Endodermal cell (in vitro differentiated cells): Measurements from ENCODE around the gene TMEM44. TPM values are rescaled to one million over a fixed set of nuclear protein-coding genes. Genes with fewer than 3 reads are reported as not detected.

ENCODE experiments used
- DNase-seq: peaks from one replicate; pipeline ENCODE4 v3.0.0-alpha.2; 2017
- H3K27ac ChIP-seq: 2 replicates; pipeline ENCODE4 v1.5.1; 2013; ENCODE audit warnings: mild to moderate bottlenecking, low read depth, low read length, moderate library complexity
- H3K27me3 ChIP-seq: 2 replicates; pipeline ENCODE4 v1.6.1; 2013; ENCODE audit warnings: mild to moderate bottlenecking, low read length, moderate library complexity; ENCODE audit not compliant: insufficient read depth, control insufficient read depth, poor library complexity, severe bottlenecking
- H3K36me3 ChIP-seq: 2 replicates; pipeline ENCODE4 v1.7.0; 2013; ENCODE audit warnings: mild to moderate bottlenecking, low read length, moderate library complexity; ENCODE audit not compliant: control insufficient read depth, insufficient read depth
- H3K4me1 ChIP-seq: one replicate; pipeline ENCODE4 v1.7.0; 2013; ENCODE audit warnings: low read length; ENCODE audit not compliant: control insufficient read depth, insufficient read depth
- H3K4me3 ChIP-seq: 2 replicates; pipeline ENCODE4 v1.5.1; 2013; ENCODE audit warnings: mild to moderate bottlenecking, low read length, moderate library complexity
- H3K9ac ChIP-seq: 2 replicates; pipeline ENCODE4 v1.6.1; 2013; ENCODE audit warnings: mild to moderate bottlenecking, low read length, moderate library complexity; ENCODE audit not compliant: poor library complexity, severe bottlenecking; ENCODE audit errors: extremely low read depth
- H3K9me3 ChIP-seq: 2 replicates; pipeline ENCODE4 v1.6.1; 2013; ENCODE audit warnings: mild to moderate bottlenecking, low read length, moderate library complexity; ENCODE audit not compliant: control insufficient read depth
- H3K27ac Mint-ChIP-seq: 2 replicates; pipeline ENCODE4 v1.8.0; 2020; ENCODE audit warnings: mixed read lengths
- H3K27me3 Mint-ChIP-seq: 2 replicates; pipeline ENCODE4 v1.8.0; 2021; ENCODE audit warnings: mild to moderate bottlenecking, mixed read lengths; ENCODE audit not compliant: insufficient read depth
- H3K36me3 Mint-ChIP-seq: 2 replicates; pipeline ENCODE4 v1.8.0; 2020; ENCODE audit warnings: low read depth, mixed read lengths
- H3K4me1 Mint-ChIP-seq: 2 replicates; pipeline ENCODE4 v1.8.0; 2020; ENCODE audit warnings: mixed read lengths
- H3K4me3 Mint-ChIP-seq: 2 replicates; pipeline ENCODE4 v1.8.0; 2020; ENCODE audit warnings: mild to moderate bottlenecking, moderate library complexity, mixed read lengths
- H3K9me3 Mint-ChIP-seq: 2 replicates; pipeline ENCODE4 v1.8.0; 2020; ENCODE audit warnings: mild to moderate bottlenecking, mixed read lengths
- CTCF ChIP-seq: fragments of 200-600 bp; sonication (generic); conservative IDR thresholded peaks from 2 replicates; pipeline ENCODE4 v1.5.0; 2021; ENCODE audit warnings: antibody characterized with exemption, mild to moderate bottlenecking
- WGBS, 2 experiments: methylation state at CpG; one replicate each; pipeline versions ENCODE4 v1.1.5 to v1.1.7; 2013; ENCODE audit warnings: missing lambda C conversion rate in 2 of 2, mixed read lengths in 1 of 2; ENCODE audit not compliant: insufficient coverage in 1 of 2, insufficient read length in 1 of 2; 5-methylcytosine and 5-hydroxymethylcytosine counted together
- total RNA-seq, 2 donors: library from RNA; stranded (reverse); fragmentation: NEBNext Ultra II Directional in 1 of 2; extraction: Animal tissue kit (Norgen Biotek cat#: 25700) in 1 of 2; gene quantifications; 2 replicates in 1 of 2; 3 replicates in 1 of 2; pipeline ENCODE4 v1.2.1, GENCODE V29; 2021

Gene TMEM44
- total RNA-seq, 2 donors from 2014 or later = 31.0 to 34.4 TPM

GRCh38 chr3:194543550-194543949, 89.7 kb downstream of the TMEM44 start:
- Histone ChIP-seq H3K9me3 (peaks cover 7% of the 10 kb centered on the region), H3K27ac (no peak overlapping the region), H3K4me3 (no peak overlapping the region), H3K27me3 (no peaks in the 10 kb centered on the region), H3K4me1 (no peaks in the 10 kb centered on the region), H3K36me3 (no peaks in the 10 kb centered on the region), H3K9ac (no peak overlapping the region)
- H3K27me3 Mint-ChIP-seq = no peaks in the 10 kb centered on the region
- no peak overlapping the region for H3K4me3 Mint-ChIP-seq
- H3K27ac Mint-ChIP-seq = no peak overlapping the region
- no peak for TF ChIP-seq CTCF
- H3K9me3 Mint-ChIP-seq = peaks cover 18% of the 10 kb centered on the region
- H3K4me1 Mint-ChIP-seq = no peaks in the 10 kb centered on the region
- peaks cover 6% of the 10 kb centered on the region for H3K36me3 Mint-ChIP-seq
- 94 to 98% methylated on average over 4 to 8 of the region's 8 CpGs for WGBS, 2 experiments
- DNase-seq = no peak

GRCh38 chr3:194541483-194541882, 91.7 kb downstream of the TMEM44 start:
- H3K4me3 ChIP-seq = no peak overlapping the region
- Mint-ChIP-seq H3K4me1 (no peaks in the 10 kb centered on the region), H3K27ac (no peak overlapping the region), H3K36me3 (no peaks in the 10 kb centered on the region), H3K9me3 (peaks cover 6% of the 10 kb centered on the region), H3K4me3 (no peak overlapping the region), H3K27me3 (peaks cover 1% of the 10 kb centered on the region)
- H3K9ac ChIP-seq = no peak overlapping the region
- H3K27me3 ChIP-seq = no peaks in the 10 kb centered on the region
- H3K4me1 ChIP-seq = no peaks in the 10 kb centered on the region
- no peak for TF ChIP-seq CTCF
- no peak for DNase-seq
- no peaks in the 10 kb centered on the region for H3K36me3 ChIP-seq
- 92 to 96% methylated on average over 6 to 8 of the region's 8 CpGs for WGBS, 2 experiments
- H3K27ac ChIP-seq = no peak overlapping the region
- no peaks in the 10 kb centered on the region for H3K9me3 ChIP-seq

- no peaks in the 10 kb centered on the region for H3K4me1 Mint-ChIP-seq
- no peaks in the 10 kb centered on the region for H3K36me3 Mint-ChIP-seq
- TF ChIP-seq CTCF = no peak
- H3K9me3 ChIP-seq = no peaks in the 10 kb centered on the region
- H3K27ac ChIP-seq = no peak overlapping the region
- no peak overlapping the region for H3K4me3 Mint-ChIP-seq
- no peaks in the 10 kb centered on the region for H3K4me1 ChIP-seq
- no peak overlapping the region for H3K4me3 ChIP-seq
- WGBS, 2 experiments = 87 to 95% methylated on average over 8 of the region's 8 CpGs
- no peaks in the 10 kb centered on the region for H3K36me3 ChIP-seq
- no peak overlapping the region for H3K9ac ChIP-seq
- peaks cover 1% of the 10 kb centered on the region for H3K27me3 Mint-ChIP-seq
- DNase-seq = no peak
- no peak overlapping the region for H3K27ac Mint-ChIP-seq
- peaks cover 2% of the 10 kb centered on the region for H3K9me3 Mint-ChIP-seq
- no peaks in the 10 kb centered on the region for H3K27me3 ChIP-seq
Observed at GRCh38 chr3:194540274-194540905, 92.8 kb downstream of the TMEM44 start.
